Endodermal cell (in vitro differentiated cells): ENCODE data around the gene C2orf68. TPM values are rescaled to one million over a fixed set of nuclear protein-coding genes. Genes with fewer than 3 reads are reported as not detected.

Experiments used
- DNase-seq: peaks from one replicate; pipeline ENCODE4 v3.0.0-alpha.2; 2017
- H3K27ac ChIP-seq: 2 replicates; pipeline ENCODE4 v1.5.1; 2013; ENCODE audit warnings: mild to moderate bottlenecking, low read depth, low read length, moderate library complexity
- H3K27me3 ChIP-seq: 2 replicates; pipeline ENCODE4 v1.6.1; 2013; ENCODE audit warnings: mild to moderate bottlenecking, low read length, moderate library complexity; ENCODE audit not compliant: insufficient read depth, control insufficient read depth, poor library complexity, severe bottlenecking
- H3K36me3 ChIP-seq: 2 replicates; pipeline ENCODE4 v1.7.0; 2013; ENCODE audit warnings: mild to moderate bottlenecking, low read length, moderate library complexity; ENCODE audit not compliant: control insufficient read depth, insufficient read depth
- H3K4me1 ChIP-seq: one replicate; pipeline ENCODE4 v1.7.0; 2013; ENCODE audit warnings: low read length; ENCODE audit not compliant: control insufficient read depth, insufficient read depth
- H3K4me3 ChIP-seq: 2 replicates; pipeline ENCODE4 v1.5.1; 2013; ENCODE audit warnings: mild to moderate bottlenecking, low read length, moderate library complexity
- H3K9ac ChIP-seq: 2 replicates; pipeline ENCODE4 v1.6.1; 2013; ENCODE audit warnings: mild to moderate bottlenecking, low read length, moderate library complexity; ENCODE audit not compliant: poor library complexity, severe bottlenecking; ENCODE audit errors: extremely low read depth
- H3K9me3 ChIP-seq: 2 replicates; pipeline ENCODE4 v1.6.1; 2013; ENCODE audit warnings: mild to moderate bottlenecking, low read length, moderate library complexity; ENCODE audit not compliant: control insufficient read depth
- H3K27ac Mint-ChIP-seq: 2 replicates; pipeline ENCODE4 v1.8.0; 2020; ENCODE audit warnings: mixed read lengths
- H3K27me3 Mint-ChIP-seq: 2 replicates; pipeline ENCODE4 v1.8.0; 2021; ENCODE audit warnings: mild to moderate bottlenecking, mixed read lengths; ENCODE audit not compliant: insufficient read depth
- H3K36me3 Mint-ChIP-seq: 2 replicates; pipeline ENCODE4 v1.8.0; 2020; ENCODE audit warnings: low read depth, mixed read lengths
- H3K4me1 Mint-ChIP-seq: 2 replicates; pipeline ENCODE4 v1.8.0; 2020; ENCODE audit warnings: mixed read lengths
- H3K4me3 Mint-ChIP-seq: 2 replicates; pipeline ENCODE4 v1.8.0; 2020; ENCODE audit warnings: mild to moderate bottlenecking, moderate library complexity, mixed read lengths
- H3K9me3 Mint-ChIP-seq: 2 replicates; pipeline ENCODE4 v1.8.0; 2020; ENCODE audit warnings: mild to moderate bottlenecking, mixed read lengths
- WGBS, 2 experiments: methylation state at CpG; one replicate each; pipeline versions ENCODE4 v1.1.5 to v1.1.7; 2013; ENCODE audit warnings: missing lambda C conversion rate in 2 of 2, mixed read lengths in 1 of 2; ENCODE audit not compliant: insufficient coverage in 1 of 2, insufficient read length in 1 of 2; 5-methylcytosine and 5-hydroxymethylcytosine counted together
- total RNA-seq, 2 donors: library from RNA; stranded (reverse); fragmentation: NEBNext Ultra II Directional in 1 of 2; extraction: Animal tissue kit (Norgen Biotek cat#: 25700) in 1 of 2; gene quantifications; 2 replicates in 1 of 2; 3 replicates in 1 of 2; pipeline ENCODE4 v1.2.1, GENCODE V29; 2021
- TF ChIP-seq, protein P1 (sequence below): fragments of 200-600 bp; sonication (generic); conservative IDR thresholded peaks from 2 replicates; pipeline ENCODE4 v1.5.0; 2021; ENCODE audit warnings: antibody characterized with exemption, mild to moderate bottlenecking

C2orf68 gene
- total RNA-seq, 2 donors from 2014 or later: 63.2 to 66.5 TPM

DNA sequence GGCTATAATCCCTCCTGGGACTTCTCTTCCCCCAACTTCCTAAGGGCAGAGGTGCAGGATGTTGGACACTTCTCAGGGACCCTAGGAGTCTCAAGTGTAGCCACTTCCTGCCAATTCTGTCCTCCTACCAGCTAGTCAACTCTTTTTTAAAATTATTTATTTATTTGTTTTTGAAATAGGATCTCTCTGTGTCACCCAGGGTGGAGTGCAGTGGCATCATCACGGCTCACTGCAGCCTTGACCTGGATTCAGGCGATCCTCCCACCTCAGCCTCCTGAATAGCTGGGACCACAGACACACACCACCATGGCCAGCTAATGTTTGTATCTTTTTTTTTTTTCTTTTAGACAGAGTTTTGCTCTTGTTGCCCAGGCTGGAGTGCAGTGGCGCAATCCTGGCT, 44.6 kb upstream of the C2orf68 start:
- Histone ChIP-seq H3K4me3 (no peak overlapping the region), H3K27ac (no peak overlapping the region), H3K27me3 (no peaks in the 10 kb centered on the region), H3K4me1 (no peaks in the 10 kb centered on the region), H3K9me3 (no peaks in the 10 kb centered on the region), H3K9ac (no peak overlapping the region), H3K36me3 (peaks cover 30% of the 10 kb centered on the region)
- H3K4me1 Mint-ChIP-seq: no peaks in the 10 kb centered on the region
- H3K9me3 Mint-ChIP-seq: no peaks in the 10 kb centered on the region
- H3K27ac Mint-ChIP-seq: no peak overlapping the region
- TF ChIP-seq, protein P1, sequence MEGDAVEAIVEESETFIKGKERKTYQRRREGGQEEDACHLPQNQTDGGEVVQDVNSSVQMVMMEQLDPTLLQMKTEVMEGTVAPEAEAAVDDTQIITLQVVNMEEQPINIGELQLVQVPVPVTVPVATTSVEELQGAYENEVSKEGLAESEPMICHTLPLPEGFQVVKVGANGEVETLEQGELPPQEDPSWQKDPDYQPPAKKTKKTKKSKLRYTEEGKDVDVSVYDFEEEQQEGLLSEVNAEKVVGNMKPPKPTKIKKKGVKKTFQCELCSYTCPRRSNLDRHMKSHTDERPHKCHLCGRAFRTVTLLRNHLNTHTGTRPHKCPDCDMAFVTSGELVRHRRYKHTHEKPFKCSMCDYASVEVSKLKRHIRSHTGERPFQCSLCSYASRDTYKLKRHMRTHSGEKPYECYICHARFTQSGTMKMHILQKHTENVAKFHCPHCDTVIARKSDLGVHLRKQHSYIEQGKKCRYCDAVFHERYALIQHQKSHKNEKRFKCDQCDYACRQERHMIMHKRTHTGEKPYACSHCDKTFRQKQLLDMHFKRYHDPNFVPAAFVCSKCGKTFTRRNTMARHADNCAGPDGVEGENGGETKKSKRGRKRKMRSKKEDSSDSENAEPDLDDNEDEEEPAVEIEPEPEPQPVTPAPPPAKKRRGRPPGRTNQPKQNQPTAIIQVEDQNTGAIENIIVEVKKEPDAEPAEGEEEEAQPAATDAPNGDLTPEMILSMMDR: no peak
- H3K4me3 Mint-ChIP-seq: no peak overlapping the region
- peaks cover 33% of the 10 kb centered on the region for H3K36me3 Mint-ChIP-seq
- 96% methylated on average over 3 of the region's 3 CpGs; no CpG with 5 or more reads in 1 of the 2 experiments for WGBS, 2 experiments
- no peak for DNase-seq
- H3K27me3 Mint-ChIP-seq: no peaks in the 10 kb centered on the region

DNA sequence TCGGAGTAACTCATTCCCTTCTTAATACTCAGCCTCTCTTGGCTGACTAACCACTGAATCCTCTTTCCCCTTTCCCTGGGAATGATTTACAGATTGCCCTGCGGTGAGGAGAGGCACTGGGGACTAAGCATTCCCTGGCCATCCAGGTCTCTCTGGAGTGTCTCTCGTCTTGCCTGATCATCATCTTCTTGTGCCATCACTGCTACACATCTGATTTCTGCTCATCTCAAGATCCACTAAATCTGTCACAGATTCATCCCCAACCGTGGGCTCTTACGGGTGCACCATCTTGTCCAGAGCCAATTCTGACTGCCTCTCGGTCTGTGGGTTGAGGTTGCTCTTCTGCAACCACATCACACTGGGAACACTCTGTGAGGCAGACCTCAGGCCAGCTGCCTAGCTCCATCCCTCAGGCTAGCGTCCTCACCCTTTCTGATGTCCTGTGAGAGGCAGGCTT, 44.1 kb upstream of the C2orf68 start:
- Histone ChIP-seq H3K9ac (no peak overlapping the region), H3K36me3 (peaks cover 35% of the 10 kb centered on the region), H3K27me3 (no peaks in the 10 kb centered on the region), H3K27ac (no peak overlapping the region), H3K4me3 (no peak overlapping the region), H3K9me3 (no peaks in the 10 kb centered on the region), H3K4me1 (no peaks in the 10 kb centered on the region)
- peaks cover 38% of the 10 kb centered on the region for H3K36me3 Mint-ChIP-seq
- no peaks in the 10 kb centered on the region for H3K4me1 Mint-ChIP-seq
- H3K27me3 Mint-ChIP-seq: no peaks in the 10 kb centered on the region
- TF ChIP-seq, protein P1: no peak
- DNase-seq: no peak
- H3K4me3 Mint-ChIP-seq: no peak overlapping the region
- no peaks in the 10 kb centered on the region for H3K9me3 Mint-ChIP-seq
- H3K27ac Mint-ChIP-seq: no peak overlapping the region
- 95 to 97% methylated on average over 7 of the region's 7 CpGs for WGBS, 2 experiments

- H3K4me1 ChIP-seq: no peaks in the 10 kb centered on the region
- H3K9me3 ChIP-seq: no peaks in the 10 kb centered on the region
- H3K4me3 ChIP-seq: no peak overlapping the region
- no peak overlapping the region for H3K27ac ChIP-seq
- Mint-ChIP-seq H3K4me1 (no peaks in the 10 kb centered on the region), H3K27me3 (no peaks in the 10 kb centered on the region), H3K4me3 (no peak overlapping the region), H3K27ac (no peak overlapping the region), H3K9me3 (no peaks in the 10 kb centered on the region), H3K36me3 (peaks cover 45% of the 10 kb centered on the region)
- H3K36me3 ChIP-seq: peaks cover 51% of the 10 kb centered on the region
- TF ChIP-seq, protein P1: no peak
- DNase-seq: no peak
- H3K9ac ChIP-seq: no peak overlapping the region
- H3K27me3 ChIP-seq: no peaks in the 10 kb centered on the region
- 94 to 96% methylated on average over 2 to 3 of the region's 3 CpGs for WGBS, 2 experiments
Measured at GRCh38 chr2:85653996-85654395, 42.1 kb upstream of the C2orf68 start.
